Measurements from ENCODE around the gene LILRB3.

LILRB3 gene

DNA sequence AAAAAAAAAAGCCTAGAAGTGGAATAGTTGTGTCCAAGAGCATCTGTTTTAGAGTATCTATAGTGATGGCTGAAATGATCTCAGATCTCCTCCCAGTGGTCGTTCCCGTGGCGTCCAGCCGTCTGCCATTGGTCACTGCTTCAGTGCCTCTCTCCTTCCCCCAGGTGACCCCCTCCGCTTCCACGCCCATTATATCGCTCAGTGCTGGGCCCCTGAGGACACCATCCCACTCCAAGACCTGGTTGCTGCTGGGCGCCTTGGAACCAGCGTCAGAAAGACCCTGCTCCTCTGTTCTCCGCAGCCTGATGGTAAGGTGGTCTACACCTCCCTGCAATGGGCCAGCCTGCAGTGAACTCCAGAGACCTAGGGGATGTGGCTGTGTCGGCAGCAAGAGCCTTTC is 29.8 kb downstream of the LILRB3 start:
- no peaks in the 10 kb centered on the region for H3K27me3 ChIP-seq (ENCODE audit: insufficient read depth, low read length)
- peaks cover 16% of the 10 kb centered on the region; the same call in 1 of the 2 replicates for H3K36me3 ChIP-seq (ENCODE audit: insufficient read depth, low read length)
- H3K27ac ChIP-seq (ENCODE audit: low read depth, low read length, poor library complexity, severe bottlenecking): no peak overlapping the region
- TF ChIP-seq, protein P1, sequence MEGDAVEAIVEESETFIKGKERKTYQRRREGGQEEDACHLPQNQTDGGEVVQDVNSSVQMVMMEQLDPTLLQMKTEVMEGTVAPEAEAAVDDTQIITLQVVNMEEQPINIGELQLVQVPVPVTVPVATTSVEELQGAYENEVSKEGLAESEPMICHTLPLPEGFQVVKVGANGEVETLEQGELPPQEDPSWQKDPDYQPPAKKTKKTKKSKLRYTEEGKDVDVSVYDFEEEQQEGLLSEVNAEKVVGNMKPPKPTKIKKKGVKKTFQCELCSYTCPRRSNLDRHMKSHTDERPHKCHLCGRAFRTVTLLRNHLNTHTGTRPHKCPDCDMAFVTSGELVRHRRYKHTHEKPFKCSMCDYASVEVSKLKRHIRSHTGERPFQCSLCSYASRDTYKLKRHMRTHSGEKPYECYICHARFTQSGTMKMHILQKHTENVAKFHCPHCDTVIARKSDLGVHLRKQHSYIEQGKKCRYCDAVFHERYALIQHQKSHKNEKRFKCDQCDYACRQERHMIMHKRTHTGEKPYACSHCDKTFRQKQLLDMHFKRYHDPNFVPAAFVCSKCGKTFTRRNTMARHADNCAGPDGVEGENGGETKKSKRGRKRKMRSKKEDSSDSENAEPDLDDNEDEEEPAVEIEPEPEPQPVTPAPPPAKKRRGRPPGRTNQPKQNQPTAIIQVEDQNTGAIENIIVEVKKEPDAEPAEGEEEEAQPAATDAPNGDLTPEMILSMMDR (IDR thresholded peaks at IDR 0.05; ENCODE audit: low read length): no peak
- no peak for TF ChIP-seq EZH2 (IDR thresholded peaks at IDR 0.05; ENCODE audit: borderline replicate concordance, low read length)
- no peak overlapping the region for H3K4me2 ChIP-seq (ENCODE audit: low read length)
- H3K4me1 ChIP-seq (ENCODE audit: insufficient read depth, low read length, severe bottlenecking): peaks cover 19% of the 10 kb centered on the region
- H3F3A ChIP-seq (ENCODE audit: insufficient read depth, low read length): no peaks in the 10 kb centered on the region
- no peak overlapping the region for H3K9ac ChIP-seq (ENCODE audit: low read length)
- no peak overlapping the region for H2AFZ ChIP-seq (ENCODE audit: low read length)
- no peaks in the 10 kb centered on the region for H4K20me1 ChIP-seq (ENCODE audit: insufficient read depth, low read length)
- H3K9me3 ChIP-seq (ENCODE audit: low read length): no peaks in the 10 kb centered on the region
- H3K4me3 ChIP-seq (ENCODE audit: low read depth, low read length, poor library complexity, severe bottlenecking): no peak overlapping the region
- H3K79me2 ChIP-seq (ENCODE audit: insufficient read depth, low read length): no peaks in the 10 kb centered on the region
- no peaks in the 10 kb centered on the region for H3K9me2 ChIP-seq (ENCODE audit: low read depth, low read length)

DNA sequence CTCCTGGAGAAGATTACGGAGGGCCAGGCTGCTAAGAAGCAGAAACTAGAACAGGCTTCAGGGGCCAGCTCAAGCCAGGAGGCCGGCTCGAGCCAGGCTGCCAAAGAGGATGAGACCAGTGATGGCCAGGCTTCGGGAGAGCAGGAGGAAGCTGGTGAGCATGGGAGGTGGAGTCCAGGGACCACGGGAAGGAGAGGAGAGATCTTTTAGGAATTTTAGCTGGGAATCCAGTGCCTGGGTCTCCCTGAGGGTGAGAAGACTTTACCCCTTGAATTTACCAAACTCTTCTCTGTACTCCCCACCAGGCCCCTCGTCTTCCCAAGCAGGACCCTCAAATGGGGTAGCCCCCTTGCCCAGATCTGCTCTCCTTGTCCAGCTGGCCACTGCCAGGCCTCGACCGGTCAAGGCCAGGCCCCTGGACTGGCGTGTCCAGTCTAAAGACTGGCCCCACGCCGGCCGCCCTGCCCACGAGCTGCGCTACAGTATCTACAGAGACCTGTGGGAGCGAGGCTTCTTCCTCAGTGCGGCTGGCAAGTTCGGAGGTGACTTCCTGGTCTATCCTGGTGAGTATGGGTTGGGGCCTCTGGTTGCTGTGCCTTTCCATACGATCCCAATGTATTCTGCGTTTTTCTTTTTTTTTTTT is 30.9 kb downstream of the LILRB3 start:
- Histone ChIP-seq H3K9me3 (ENCODE audit: low read length) (no peaks in the 10 kb centered on the region), H3K4me3 (ENCODE audit: low read depth, low read length, poor library complexity, severe bottlenecking) (peak overlapping the region; percentile 82), H3K27me3 (ENCODE audit: insufficient read depth, low read length) (no peaks in the 10 kb centered on the region), H3K4me1 (ENCODE audit: insufficient read depth, low read length, severe bottlenecking) (peaks cover 21% of the 10 kb centered on the region), H3K79me2 (ENCODE audit: insufficient read depth, low read length) (no peaks in the 10 kb centered on the region), H4K20me1 (ENCODE audit: insufficient read depth, low read length) (no peaks in the 10 kb centered on the region), H3K27ac (ENCODE audit: low read depth, low read length, poor library complexity, severe bottlenecking) (no peak overlapping the region), H2AFZ (ENCODE audit: low read length) (no peak overlapping the region), H3F3A (ENCODE audit: insufficient read depth, low read length) (no peaks in the 10 kb centered on the region), H3K9ac (ENCODE audit: low read length) (peak overlapping the region; percentile 80), H3K9me2 (ENCODE audit: low read depth, low read length) (no peaks in the 10 kb centered on the region), H3K4me2 (ENCODE audit: low read length) (peak overlapping the region; percentile 93), H3K36me3 (ENCODE audit: insufficient read depth, low read length) (peaks cover 16% of the 10 kb centered on the region; the same call in 1 of the 2 replicates)
- no peak for TF ChIP-seq EZH2 (IDR thresholded peaks at IDR 0.05; ENCODE audit: borderline replicate concordance, low read length)
- TF ChIP-seq, protein P1 (IDR thresholded peaks at IDR 0.05; ENCODE audit: low read length): no peak

DNA sequence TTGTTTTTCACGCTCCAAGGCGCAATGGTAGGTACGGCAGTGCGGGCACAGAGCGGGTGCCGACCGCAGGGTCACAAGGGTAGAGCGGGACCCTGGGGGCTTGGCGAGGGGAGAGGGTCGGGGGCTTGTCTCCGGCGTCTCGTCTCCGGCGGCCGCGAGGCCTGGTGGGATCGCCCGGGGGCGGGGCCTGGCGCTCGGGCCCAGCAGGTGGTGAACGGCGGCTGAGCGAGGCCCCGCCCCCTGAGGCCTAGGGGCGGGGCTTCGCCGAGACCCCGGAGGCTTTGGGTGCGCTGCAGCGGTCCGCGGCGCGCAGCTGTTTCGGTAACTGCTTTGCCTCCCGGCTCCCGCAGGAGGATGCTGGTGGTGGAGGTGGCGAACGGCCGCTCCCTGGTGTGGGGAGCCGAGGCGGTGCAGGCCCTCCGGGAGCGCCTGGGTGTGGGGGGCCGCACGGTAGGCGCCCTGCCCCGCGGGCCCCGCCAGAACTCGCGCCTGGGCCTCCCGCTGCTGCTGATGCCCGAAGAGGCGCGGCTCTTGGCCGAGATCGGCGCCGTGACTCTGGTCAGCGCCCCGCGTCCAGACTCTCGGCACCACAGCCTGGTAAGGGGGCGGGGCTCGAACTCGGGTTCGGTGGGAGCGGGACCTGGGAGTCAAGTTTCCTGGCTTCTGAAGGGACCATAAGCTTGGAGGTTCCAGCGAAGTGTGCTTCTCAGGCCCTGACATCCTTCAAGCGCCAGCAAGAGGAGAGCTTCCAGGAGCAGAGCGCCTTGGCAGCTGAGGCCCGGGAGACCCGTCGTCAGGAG is 31.6 kb downstream of the LILRB3 start, which contains the start of gene TSEN34:
Gene TSEN34, plus strand, starts transcription at position 298 of the 800 bp plus-strand sequence. Its CDS starts 57 bp downstream, at position 355.
- Histone ChIP-seq H3K27me3 (ENCODE audit: insufficient read depth, low read length) (no peaks in the 10 kb centered on the region), H3K4me2 (ENCODE audit: low read length) (peak within 1 kb of the TSS; percentile 93), H3K79me2 (ENCODE audit: insufficient read depth, low read length) (no peaks in the 10 kb centered on the region), H3K27ac (ENCODE audit: low read depth, low read length, poor library complexity, severe bottlenecking) (peak within 1 kb of the TSS; percentile 92), H3K4me1 (ENCODE audit: insufficient read depth, low read length, severe bottlenecking) (peaks cover 21% of the 10 kb centered on the region), H3K9me3 (ENCODE audit: low read length) (no peaks in the 10 kb centered on the region), H3F3A (ENCODE audit: insufficient read depth, low read length) (no peaks in the 10 kb centered on the region), H2AFZ (ENCODE audit: low read length) (no peak within 1 kb of the TSS), H3K4me3 (ENCODE audit: low read depth, low read length, poor library complexity, severe bottlenecking) (peak within 1 kb of the TSS; percentile 82), H3K9me2 (ENCODE audit: low read depth, low read length) (no peaks in the 10 kb centered on the region), H4K20me1 (ENCODE audit: insufficient read depth, low read length) (no peaks in the 10 kb centered on the region), H3K9ac (ENCODE audit: low read length) (peak within 1 kb of the TSS; percentile 80), H3K36me3 (ENCODE audit: insufficient read depth, low read length) (peaks cover 16% of the 10 kb centered on the region; the same call in 1 of the 2 replicates)
- TF ChIP-seq EZH2 (IDR thresholded peaks at IDR 0.05; ENCODE audit: borderline replicate concordance, low read length): no peak
- TF ChIP-seq, protein P1 (IDR thresholded peaks at IDR 0.05; ENCODE audit: low read length): no peak
